GM12873 (cell line): Measurements from ENCODE around the gene IGF2R.

Source experiments
- TF ChIP-seq, protein P1 (sequence below): IDR thresholded peaks from 2 replicates; pipeline ENCODE4 v1.5.1; 2012; ENCODE audit warnings: low read depth, mild to moderate bottlenecking, moderate library complexity, low read length, control low read depth; ENCODE audit not compliant: insufficient read depth; ENCODE audit errors: missing control alignments

Gene IGF2R

DNA sequence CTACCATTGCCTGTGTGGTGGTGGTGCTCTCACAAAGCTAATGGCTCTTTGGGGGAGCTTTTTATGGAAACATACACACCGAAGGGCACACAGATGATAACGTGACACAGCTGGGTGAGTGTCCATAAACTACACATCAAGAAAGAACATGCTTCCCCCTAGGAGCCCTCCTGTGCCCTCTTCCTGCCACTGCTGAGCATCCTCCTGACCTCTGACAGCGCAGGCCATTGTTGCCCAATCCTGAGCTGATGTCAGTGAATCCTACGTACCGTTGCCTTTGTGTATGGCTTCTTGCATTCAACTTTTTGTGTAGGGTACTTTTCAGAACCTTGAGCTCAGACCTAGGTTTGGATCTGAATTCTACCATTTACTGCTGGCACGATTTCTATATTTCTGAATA lies 86.9 kb downstream of the IGF2R start:
- TF ChIP-seq, protein P1, sequence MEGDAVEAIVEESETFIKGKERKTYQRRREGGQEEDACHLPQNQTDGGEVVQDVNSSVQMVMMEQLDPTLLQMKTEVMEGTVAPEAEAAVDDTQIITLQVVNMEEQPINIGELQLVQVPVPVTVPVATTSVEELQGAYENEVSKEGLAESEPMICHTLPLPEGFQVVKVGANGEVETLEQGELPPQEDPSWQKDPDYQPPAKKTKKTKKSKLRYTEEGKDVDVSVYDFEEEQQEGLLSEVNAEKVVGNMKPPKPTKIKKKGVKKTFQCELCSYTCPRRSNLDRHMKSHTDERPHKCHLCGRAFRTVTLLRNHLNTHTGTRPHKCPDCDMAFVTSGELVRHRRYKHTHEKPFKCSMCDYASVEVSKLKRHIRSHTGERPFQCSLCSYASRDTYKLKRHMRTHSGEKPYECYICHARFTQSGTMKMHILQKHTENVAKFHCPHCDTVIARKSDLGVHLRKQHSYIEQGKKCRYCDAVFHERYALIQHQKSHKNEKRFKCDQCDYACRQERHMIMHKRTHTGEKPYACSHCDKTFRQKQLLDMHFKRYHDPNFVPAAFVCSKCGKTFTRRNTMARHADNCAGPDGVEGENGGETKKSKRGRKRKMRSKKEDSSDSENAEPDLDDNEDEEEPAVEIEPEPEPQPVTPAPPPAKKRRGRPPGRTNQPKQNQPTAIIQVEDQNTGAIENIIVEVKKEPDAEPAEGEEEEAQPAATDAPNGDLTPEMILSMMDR, result no peak

DNA sequence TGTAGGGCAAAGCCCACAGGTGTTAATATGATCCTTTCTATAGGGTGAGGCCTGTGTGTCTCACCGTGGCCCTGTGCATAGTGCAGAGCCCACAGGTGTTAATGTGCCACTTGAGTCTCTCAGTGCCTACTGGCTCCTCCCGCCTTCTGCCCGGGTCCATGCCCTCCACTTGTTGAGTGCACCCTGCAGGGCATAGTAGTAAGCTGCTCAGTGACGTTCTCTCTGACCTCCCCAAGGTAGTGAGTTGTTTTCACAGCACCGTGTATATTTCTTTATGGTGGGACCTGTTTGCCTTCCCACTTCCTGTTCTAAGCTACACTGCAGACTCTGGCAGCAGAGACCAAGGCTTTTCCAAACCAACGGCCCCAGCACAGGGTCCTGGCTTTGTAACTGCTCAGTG lies 88.2 kb downstream of the IGF2R start:
- TF ChIP-seq, protein P1, result no peak

DNA sequence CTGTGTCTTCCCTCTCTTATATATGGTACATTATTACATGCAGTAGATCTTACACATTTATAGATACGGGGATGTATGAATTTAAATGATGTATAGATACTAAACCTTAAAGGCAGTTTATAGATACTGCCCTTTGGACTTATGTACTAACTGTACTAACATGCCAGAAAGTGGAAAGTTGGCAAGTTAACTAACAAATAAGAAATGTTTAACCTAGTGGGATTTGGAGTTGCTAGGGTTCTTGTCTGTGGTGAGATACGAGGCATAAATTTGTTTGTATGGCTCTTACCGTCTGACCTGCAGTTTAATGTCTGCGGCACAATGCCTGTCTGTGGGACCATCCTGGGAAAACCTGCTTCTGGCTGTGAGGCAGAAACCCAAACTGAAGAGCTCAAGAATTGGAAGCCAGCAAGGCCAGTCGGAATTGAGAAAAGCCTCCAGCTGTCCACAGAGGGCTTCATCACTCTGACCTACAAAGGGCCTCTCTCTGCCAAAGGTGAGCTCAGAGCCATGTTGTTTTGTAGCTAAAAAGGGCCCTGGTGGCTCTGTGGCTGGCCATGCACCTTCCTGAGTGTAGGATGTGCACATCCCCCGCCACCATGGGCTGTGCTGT lies 89.8 kb downstream of the IGF2R start:
- TF ChIP-seq, protein P1, result no peak

DNA sequence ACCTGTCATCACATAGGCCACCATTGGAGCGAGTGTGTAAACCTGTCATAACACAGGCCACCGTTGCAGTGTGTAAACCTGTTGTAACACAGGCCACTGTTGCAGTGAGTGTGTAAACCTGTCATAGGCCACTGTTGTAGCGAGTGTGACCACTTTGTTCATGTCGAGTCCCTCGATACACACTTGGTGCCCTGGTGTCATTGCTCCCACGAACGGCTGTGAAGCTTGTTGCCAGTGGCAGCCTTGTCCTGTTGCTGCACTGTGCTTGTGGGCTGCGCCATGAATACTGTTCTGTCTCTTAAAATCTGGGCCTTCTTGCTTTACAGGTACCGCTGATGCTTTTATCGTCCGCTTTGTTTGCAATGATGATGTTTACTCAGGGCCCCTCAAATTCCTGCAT lies 91.3 kb downstream of the IGF2R start:
- TF ChIP-seq, protein P1, result no peak

DNA sequence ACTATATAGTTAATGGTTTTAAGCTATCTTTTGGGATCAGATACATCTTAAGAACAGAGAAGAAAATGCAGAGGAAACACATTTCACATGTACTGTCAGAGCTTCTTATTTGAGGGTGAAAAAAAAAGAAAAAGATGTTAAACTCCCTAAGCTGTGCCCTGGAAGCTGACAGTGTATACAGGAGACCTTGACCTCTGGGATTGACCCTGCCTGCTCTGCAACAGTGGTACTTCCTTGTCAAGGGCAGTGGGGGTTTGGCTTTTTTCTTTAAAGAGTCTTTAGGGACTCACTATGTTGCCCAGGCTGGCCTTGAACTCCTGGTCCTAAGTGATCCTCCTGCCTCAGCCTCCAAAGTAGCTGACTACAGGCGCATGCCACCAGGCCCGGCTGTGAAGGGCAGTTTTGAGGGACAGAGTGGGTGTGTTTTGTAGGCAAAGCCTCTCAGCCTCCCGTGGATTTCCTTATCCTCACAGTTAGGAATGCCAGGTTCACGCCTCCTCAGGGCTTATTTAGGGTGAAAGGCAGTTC lies 92.1 kb downstream of the IGF2R start:
- TF ChIP-seq, protein P1, result no peak

DNA sequence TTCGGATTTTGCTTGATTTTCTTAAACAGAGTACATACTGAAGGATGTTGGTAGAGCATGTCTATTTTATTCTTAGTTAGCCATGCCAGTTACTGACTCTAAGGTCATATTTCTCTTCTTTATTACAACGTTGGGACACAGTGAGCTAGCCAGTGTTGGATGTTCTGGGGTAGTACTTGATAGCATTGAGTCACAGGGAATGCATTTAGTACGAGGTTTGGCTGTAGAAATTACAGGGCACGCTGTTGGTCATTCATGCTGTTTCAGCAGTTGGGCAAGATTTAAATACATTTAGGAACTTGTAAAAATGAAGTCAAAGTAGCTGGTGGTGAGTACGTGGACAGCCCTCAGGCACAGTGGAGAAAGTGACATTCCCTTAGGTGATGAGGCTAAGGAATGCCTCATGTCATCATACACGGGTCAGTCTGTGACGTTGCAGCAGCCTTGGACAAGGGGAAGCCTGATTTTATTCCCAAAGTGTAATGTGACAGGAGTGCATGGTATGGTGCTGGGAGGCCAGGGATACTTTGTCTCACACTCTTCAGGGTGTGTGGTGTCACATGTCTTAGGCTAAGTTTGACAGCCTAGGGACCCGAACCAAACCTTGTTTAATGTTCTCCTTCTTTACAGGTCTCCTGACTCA lies 95.0 kb downstream of the IGF2R start:
- TF ChIP-seq, protein P1, result no peak

DNA sequence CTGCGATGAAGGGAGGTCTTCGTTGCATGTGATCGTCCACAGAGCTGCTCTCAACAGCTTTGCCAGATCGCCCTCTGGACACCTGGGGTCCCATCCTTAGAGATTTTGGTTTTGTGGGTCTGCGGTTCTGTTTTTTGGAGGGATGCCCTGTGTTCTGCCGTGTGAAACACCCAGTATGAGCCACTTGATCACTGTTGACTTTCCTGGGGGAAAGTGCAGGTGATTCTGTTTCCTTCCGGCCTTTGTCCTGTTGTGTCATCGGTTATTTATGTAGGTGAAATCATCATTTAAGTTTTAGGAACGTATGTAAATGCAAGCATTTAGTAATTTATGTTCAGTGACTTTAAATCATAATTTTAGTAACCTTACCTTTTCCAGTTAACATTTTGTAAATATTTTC lies 96.3 kb downstream of the IGF2R start:
- TF ChIP-seq, protein P1, result no peak
